Activated CD8-positive, alpha-beta memory T cell treated with anti-CD3 and anti-CD28 coated beads, Interleukin-2, amount 50 U/mL, for 48 hours (primary cell): ENCODE data around the gene SLC9B1.

Experiments used
- DNase-seq: peaks from one replicate; pipeline ENCODE4 v3.0.0-alpha.2; 2020

The SLC9B1 gene, protein sequence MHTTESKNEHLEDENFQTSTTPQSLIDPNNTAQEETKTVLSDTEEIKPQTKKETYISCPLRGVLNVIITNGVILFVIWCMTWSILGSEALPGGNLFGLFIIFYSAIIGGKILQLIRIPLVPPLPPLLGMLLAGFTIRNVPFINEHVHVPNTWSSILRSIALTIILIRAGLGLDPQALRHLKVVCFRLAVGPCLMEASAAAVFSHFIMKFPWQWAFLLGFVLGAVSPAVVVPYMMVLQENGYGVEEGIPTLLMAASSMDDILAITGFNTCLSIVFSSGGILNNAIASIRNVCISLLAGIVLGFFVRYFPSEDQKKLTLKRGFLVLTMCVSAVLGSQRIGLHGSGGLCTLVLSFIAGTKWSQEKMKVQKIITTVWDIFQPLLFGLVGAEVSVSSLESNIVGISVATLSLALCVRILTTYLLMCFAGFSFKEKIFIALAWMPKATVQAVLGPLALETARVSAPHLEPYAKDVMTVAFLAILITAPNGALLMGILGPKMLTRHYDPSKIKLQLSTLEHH

DNA sequence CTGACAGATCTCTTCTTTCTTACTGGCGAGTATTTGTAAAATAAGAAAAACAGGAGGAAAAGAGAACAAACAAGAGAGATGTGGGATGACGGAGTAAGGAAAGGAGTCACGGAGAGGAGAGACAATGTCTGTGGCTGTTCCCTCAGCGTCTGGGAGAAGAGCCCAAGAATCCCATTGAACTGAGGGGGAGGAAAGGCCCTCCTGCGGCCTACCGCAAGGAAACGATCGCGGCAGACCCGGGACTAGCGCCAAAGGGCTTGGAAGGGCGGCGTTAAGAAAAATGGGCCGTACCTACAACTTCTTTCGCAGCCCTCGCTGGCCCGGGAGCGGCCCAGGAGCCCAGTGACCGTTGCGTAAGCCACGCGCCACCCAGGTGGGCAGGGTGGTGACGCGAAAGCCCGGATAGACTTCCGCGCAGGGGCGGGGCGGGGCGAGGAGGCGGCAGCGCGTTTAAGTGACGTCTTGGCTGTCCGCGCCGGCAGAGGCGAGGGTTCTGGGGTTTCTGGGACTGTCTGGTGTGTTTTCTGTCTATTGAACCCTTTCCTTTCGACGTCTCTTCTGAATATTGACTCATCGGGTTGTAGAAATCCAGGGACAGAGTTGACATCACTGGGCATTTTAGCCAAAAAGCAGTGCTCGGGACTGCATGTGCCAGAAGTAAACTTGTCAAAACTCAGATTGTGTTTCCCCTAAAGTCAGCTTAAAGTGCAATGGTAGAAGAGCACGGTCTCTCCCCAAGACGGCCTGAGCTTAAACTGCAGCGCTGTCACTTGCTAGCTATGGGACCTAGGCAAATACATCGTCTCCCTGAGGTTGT is at the start of gene SLC9B1:
Gene SLC9B1, minus strand, starts transcription at position 398 of the 817 bp plus-strand sequence. CDS start 27,994 bp downstream, outside the sequence.
- DNase-seq = peak; percentile 96

DNA sequence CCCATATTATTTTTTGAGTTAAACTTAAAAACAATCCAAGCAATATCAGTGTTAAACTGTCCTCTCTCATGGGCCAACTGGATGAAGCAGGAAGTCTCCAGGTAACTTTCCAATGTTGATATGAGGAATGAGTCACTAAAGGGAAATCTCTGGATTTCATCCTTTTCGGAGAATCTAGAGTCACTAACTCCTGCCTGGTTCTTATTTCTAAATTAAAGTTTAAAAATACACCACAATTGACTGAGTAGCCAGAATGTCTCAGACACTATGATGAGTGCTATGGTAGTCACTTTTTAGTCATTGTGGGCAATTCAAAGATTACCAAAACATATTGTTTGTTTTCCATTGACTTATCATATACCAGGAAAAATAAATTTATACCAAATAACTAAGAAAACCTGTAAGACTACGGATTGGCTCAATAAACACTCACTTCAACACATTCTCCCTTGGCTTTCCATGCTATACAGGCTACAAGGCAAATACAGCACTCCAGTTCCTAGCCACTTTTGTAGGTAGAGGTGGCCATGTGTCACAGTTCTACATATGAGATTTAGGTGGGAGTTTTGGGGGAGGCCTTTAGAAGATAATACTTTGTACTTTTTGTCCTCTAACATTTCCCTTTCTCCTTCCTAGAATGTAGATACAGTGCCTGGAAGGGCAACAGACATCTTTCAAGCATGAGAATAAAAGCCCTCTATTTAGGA is 48.5 kb upstream of the SLC9B1 start:
- no peak for DNase-seq

DNA sequence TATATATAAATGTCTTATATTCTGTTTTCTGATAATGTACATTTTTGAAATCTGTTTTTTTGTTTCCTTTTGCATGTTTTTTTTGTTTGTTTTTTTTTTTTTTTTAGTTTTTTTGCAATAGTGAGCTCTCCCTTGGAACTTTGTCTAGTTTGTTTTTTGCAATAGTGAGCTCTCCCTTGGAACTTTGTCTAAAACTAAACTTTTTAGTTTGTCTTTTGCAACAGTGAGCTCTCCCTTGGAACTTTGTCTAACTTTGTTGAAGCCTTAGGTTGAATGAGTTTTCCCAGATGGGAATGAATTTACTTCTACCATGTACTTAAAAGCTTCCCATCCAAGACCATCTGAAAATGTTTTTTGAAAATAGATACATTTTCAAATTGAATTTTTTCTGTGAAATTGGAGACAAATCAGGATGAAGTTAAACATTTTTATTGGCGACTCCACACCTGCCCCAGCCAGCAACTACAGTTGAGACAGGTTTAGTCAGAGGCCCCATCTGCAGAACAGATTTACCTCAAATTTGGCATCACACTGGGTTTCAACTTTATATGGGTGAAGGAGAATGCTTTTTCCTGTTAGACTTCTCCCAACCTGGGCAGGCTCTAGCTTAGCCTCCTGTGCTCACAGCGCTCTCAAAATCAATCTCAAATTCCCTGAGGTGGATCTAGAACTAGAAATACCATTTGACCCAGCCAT is 41.1 kb upstream of the SLC9B1 start:
- no peak for DNase-seq

DNA sequence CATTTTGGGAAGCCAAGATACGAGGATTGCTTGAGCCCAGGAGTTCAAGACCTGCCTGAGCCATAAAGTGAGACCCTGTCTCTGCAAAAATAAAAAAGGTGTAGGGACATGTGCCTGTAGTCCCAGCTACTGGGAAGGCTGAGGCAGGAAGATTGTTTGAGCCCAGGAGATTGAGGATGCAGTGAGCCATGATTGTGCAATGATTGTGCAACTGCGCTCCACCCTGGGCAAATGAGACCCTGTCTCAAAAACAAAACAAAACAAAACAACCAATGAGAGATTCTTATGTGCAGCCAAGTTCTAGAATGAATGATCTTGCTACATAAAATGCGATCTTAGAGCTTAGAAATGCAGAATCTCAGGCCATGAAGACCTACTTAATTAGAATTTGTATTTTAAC is 34.5 kb upstream of the SLC9B1 start:
- no peak for DNase-seq

DNA sequence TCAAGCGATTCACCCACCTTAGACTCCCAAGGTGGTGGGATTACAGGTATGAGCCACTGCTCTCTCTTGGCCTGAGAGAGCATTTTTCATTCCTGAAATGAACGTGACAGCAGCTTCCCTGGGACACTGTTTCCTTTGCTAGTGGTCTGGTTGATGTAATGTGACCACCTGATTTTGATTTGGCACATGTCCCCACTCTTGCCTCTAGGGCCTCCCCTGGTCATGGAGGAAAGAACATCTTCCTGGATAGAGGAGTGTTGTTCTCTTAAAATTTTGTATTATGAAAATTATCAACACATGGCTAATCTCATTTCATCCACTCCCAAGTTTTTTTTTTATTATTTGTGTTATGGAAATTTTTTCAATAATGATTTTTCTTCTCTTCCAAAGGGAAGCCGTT is 33.3 kb upstream of the SLC9B1 start:
- DNase-seq = no peak

DNA sequence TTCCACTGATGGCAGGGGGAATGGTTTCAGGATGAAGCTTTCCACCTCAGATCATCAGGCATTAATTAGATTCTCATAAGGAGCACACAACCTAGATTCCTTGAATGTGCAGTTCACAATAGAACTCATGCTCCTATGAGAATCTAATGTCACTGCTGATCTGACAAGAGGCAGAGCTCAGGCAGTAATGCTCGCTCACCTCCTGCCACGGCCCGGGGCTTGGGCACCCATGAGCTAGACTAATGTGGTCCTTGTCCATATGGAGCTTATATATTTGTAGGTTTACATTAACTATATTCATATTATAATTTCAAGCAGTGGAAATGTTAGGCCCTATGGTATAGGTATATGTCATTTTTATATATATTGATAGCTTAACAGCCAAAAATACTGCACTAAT is 32.6 kb upstream of the SLC9B1 start:
- DNase-seq = no peak

DNA sequence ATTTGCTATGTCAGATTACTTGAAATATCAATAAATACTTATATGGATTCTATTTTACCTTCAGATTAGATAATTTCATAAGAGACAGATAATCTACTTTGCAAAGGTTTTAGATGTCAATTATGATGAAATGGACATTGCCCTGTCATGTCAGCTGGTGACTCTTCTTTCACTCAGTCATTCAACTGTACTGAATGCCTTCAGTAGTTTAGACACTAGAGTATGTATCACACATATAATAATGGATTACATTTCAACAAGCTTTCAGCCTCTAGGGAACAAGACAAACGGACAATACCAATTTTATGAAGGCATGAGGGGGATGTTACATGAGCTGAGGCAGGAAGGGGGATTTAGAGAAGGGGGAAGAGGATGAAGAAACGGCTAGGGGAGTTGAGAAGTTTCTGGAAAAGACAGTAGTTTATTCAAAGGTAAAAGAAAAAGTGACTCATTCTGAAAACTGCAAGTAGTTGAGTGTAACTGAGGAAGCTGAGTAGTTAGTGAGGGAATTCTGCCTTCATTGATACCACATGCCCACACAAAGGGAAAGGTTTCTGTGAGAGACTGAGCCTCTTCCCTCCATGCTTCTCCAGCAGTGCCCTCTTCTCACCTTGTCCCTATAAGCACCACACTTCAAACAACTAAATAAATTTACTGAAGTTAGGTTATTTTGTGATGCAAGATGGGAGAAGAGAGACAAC is 31.4 kb upstream of the SLC9B1 start:
- no peak for DNase-seq

DNA sequence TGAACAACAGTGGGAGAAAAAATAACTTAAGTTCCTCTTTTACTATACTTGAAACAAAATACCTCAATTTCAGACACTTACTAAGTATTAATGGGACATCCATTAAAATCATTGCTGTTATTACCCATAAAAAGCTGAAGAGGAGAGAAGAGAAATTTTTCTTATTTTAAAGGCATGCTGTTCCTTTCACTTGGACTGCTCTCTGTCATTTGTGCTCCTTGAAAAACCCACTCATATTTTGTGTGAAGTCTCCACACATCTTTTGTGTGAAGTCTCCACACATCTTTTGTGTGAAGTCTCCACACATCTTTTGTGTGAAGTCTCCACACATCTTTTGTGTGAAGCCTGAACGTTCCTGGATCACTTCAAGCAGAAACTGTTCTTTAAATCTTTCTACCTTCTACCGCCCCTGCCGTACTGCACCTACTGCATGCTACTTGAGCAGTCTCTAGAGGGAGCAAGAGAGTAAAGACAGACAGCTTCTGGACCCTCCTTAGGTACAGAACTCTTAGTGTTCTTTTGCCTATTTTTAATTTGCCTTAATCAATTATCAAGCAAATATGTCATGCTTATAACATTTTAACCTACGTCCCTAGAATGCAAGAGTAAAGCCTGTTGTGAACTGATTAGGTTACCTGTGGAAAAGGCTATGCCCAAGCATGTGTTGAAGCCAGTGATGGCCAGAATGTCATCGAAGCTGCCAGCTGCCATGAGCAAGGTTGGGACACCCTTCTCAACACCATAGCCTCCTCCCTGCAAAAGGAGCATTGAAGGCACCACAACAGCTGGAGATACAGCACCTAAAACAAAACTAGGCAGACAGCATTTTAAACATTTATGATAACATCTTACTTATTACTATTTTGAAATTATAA is 27.1 kb upstream of the SLC9B1 start:
- DNase-seq = no peak

DNA sequence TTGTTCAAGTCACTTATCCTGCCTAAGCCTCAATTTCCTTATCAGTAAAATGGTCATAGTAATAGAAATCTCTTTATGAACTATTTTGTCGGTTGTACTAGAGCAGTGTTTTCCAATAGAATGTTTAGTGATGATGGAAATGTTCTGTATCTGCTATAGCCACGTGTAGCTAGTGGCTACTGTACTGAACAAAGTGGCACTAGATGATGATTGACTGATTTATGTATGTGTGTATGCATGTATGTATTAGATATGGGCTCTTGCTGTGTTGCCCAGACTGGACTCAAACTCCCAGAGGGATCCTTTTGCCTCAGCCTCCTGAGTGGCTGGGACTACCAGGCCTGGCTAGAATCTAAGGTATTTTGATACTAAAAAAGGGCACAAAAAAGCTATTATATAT is 24.7 kb upstream of the SLC9B1 start:
- DNase-seq = no peak

DNA sequence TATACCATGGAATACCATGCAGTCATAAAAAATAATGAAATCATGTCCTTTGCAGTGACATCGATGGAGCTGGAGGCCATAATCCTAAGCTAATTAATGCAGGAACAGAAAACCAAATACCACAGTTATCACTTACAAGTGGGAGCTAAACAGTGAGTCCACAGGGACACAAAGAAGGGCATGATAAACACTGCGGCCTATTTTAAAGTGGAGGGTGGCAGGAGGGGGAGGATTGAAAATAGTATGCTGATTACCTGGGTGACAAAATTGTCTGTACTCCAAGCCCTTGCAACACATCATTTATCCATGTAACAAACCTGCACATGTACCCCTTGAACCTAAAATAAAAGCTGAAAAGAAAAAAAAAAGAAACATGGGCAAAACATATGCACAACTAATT is 16.7 kb upstream of the SLC9B1 start:
- no peak for DNase-seq

DNA sequence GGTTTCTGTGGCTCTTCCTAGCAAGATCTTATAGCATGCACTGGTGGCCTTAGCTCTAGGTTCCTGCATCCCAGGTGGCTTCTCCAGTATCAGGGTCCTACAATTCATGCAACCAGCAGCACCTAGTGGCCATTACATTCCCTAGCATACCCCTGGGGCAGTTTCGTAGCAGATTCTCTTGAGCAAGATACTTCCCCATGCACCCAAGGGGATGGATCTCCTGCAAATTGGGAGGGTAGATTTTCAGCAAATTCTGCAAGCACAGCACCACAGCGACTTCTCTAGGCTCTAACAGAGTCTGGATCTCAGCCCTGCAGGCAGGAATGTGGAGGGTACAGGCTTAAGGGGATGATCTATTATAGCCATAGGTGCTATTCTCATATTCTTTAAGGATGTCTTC is 13.1 kb upstream of the SLC9B1 start:
- DNase-seq = no peak

DNA sequence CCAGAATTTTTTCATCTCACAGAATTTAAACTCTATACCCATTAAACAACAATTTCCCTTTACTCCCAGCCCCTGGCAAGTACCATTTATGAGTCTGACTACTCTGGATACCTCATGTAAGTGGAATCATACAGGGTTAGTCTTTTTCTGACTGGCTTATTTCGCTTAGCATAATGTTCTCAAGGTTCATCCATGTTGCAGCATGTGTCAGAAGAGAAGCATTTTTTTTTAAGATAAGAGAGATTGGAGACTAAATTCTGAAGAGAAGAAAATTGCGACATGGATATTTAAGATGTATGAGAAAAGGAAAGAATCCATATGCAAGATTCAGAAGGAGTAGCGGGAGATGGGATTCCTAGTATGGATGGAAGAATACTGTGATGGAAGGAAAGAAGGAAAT is 11.3 kb upstream of the SLC9B1 start:
- no peak for DNase-seq

DNA sequence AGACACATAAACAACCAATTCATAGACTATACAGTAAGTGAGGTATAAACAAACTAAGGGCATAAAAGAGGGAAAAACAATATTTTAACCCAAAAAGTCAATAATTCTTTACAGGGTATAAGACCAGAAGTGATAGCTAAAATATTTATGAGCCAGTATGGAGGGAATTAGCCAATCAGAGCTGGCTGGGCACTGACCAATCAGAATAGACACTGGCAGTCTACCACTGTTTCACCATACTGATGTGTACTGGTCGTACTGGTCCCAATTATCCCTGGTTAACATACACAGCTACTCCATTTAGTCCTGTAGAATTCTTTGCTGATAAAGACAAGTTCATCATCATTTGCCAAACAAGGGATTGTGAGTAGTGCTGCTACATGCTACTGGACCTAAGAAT is 9.8 kb upstream of the SLC9B1 start:
- no peak for DNase-seq

DNA sequence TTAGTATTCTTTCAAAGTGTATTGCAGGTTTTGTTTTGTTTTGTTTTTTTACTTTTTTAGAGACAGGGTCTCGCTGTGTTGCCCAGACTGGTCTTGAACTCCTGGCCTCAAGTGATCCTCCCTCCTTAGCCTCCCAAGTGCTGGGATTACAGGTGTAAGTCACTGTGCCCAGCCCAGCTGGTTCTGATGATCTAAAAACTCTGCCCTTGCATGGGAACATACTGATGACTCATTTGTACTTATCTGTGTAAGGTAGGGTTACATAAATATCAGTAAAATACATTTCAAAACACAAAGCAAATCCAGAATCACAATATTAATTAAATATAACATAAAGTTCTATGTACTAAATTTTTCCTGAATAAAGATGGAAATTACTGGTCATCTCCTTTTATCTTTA is 7.4 kb upstream of the SLC9B1 start:
- no peak for DNase-seq

DNA sequence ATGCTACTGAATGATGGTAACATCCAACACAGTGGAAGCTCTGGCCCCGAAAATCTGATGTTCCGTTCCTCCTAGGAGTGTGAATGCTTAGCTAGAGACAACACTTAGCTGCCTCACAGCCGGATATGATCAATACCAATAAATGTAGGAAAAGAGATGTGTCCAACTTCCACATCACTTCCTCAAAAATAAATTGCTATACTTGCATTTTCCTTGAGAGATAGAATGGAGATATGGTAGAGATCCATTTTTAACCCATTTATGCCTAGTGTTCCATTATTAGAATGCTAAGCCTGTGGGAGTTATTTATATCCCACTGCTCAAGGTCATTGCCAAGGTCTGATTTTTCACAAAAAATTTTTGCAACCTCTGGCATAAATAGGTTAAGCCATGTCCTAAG is 5.5 kb upstream of the SLC9B1 start:
- DNase-seq = no peak

DNA sequence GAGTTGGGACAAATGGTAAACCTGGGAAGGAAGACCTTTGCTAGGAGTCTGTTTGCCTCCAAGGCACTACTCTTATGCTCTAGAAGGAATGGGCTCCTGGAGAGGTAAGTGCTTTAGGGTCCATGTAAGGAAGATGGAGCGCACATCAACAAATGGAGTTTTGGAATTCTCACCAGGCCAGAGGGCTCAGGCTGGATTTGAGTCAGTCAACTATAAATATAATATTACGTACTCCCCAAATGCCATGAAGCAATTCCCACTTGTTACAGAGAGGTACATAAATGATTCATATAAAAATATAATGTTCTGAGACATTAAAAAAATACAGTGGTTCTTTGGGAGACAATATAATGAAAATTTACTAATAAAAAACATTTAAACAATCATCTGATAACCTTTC is 1.6 kb upstream of the SLC9B1 start:
- DNase-seq = no peak

DNA sequence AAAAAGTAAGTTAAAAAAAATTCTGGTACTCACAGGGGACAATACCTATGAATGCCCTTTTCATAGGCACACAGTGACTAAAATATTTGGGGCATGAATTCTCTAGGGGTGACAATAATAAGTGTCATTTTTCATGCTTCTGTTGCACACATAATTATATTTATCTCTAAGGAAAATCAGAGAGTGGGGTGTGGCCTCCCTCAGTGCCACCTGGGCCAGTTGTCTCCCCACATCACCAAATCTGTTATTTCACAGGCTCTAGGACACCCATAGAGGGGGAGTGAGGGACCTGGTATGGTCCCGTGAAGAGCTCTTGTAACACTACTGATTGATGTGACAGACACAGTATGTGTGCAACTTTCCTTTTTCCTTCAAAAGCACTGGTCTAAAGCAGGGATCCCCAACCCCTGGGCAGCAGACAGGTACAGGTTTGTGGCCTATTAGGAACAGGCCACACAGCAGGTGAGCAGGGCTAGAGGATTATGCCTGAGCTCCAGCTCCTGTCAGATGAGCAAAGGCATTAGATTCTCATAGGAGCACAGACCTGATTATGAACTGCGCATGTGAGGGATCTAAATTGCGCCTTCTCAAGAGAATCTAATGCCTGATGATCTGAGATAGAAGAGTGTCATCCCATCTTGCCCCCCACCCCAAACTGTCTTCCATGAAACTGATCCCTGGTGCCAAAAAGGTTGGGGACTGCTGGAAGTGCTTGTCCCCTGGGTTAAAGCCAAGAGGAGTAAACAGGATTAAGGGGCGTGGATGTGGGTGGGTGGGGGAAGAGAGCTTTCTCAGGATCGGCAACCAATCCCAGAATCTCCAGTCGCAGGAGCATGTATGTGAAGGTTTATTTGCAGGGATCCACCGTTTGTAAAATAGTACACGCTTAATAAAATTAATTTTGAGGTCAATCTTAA is 856 bp downstream of the SLC9B1 start:
- DNase-seq = no peak

DNA sequence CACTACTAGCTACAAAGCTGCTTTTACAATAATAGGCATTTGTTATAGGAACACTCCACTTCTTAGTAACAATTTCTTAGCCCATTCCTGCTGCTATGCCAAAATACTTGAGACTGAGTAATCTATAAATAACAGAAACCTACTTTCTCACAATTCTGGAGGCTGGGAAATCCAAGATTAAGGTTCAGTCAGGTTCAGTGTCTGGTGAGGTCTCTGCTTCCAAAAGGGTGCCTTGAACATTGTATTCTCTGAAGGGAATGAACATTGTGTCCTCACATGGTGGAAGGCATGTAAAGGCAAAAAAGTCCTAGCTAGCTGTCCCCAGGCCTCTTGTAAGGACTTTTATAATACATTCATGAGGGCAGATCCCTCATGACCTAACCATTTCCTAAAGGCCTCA is 7.0 kb downstream of the SLC9B1 start:
- DNase-seq = no peak

DNA sequence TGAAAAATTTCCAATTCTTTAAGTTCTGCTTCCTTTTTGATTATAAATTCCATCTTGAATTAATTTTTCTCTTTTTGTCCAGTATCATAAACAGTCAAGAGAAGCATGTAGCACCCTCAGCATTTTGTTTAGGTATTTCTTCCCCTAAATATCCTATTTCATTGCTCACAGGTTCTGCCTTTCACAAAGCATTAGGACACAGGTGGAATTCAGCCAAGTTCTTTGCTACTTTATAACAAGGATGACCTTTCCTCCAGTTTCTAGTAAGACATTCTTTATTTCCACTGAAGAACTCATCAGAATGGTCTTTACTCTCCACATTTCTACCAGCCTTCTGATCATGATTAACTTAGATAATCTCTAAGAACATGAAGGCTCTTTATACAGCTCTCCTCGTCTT is 7.4 kb downstream of the SLC9B1 start:
- no peak for DNase-seq
